Endothelial cell (in vitro differentiated cells): Measurements from ENCODE around the gene PDE6D. TPM values are rescaled to one million over a fixed set of nuclear protein-coding genes. Genes with fewer than 3 reads are reported as not detected.

Experiments used
- DNase-seq: peaks from one replicate; pipeline ENCODE4 v3.0.0; 2021; ENCODE audit warnings: low spot score
- H3K27ac Mint-ChIP-seq: one replicate; pipeline ENCODE4 v1.8.0; 2021; ENCODE audit warnings: mixed read lengths, inconsistent platforms; ENCODE audit not compliant: unreplicated experiment
- H3K27me3 Mint-ChIP-seq: one replicate; pipeline ENCODE4 v1.8.0; 2021; ENCODE audit warnings: mild to moderate bottlenecking, moderate library complexity, mixed read lengths, inconsistent platforms; ENCODE audit not compliant: unreplicated experiment
- H3K36me3 Mint-ChIP-seq: one replicate; pipeline ENCODE4 v1.8.0; 2021; ENCODE audit warnings: mild to moderate bottlenecking, low read depth, mixed read lengths, inconsistent platforms; ENCODE audit not compliant: unreplicated experiment
- H3K4me1 Mint-ChIP-seq: one replicate; pipeline ENCODE4 v1.8.0; 2021; ENCODE audit warnings: mild to moderate bottlenecking, mixed read lengths, inconsistent platforms; ENCODE audit not compliant: unreplicated experiment
- H3K4me3 Mint-ChIP-seq: one replicate; pipeline ENCODE4 v1.8.0; 2021; ENCODE audit warnings: mild to moderate bottlenecking, mixed read lengths, inconsistent platforms; ENCODE audit not compliant: unreplicated experiment
- H3K9me3 Mint-ChIP-seq: one replicate; pipeline ENCODE4 v1.8.0; 2021; ENCODE audit warnings: mixed read lengths, inconsistent platforms; ENCODE audit not compliant: unreplicated experiment
- total RNA-seq: library from RNA; stranded (reverse); fragmentation: NEBNext Ultra II Directional; extraction: Animal tissue kit (Norgen Biotek cat#: 25700); gene quantifications from one replicate; pipeline ENCODE4 v1.2.1, GENCODE V29; 2021; ENCODE audit not compliant: unreplicated experiment
- TF ChIP-seq, protein P1 (sequence below): fragments of 200-600 bp; sonication (generic); IDR thresholded peaks from one replicate; pipeline ENCODE4 v1.5.0; 2021; ENCODE audit warnings: antibody characterized with exemption; ENCODE audit not compliant: unreplicated experiment

The PDE6D gene
- total RNA-seq, 1 donor from 2014 or later = 29.3 TPM

DNA sequence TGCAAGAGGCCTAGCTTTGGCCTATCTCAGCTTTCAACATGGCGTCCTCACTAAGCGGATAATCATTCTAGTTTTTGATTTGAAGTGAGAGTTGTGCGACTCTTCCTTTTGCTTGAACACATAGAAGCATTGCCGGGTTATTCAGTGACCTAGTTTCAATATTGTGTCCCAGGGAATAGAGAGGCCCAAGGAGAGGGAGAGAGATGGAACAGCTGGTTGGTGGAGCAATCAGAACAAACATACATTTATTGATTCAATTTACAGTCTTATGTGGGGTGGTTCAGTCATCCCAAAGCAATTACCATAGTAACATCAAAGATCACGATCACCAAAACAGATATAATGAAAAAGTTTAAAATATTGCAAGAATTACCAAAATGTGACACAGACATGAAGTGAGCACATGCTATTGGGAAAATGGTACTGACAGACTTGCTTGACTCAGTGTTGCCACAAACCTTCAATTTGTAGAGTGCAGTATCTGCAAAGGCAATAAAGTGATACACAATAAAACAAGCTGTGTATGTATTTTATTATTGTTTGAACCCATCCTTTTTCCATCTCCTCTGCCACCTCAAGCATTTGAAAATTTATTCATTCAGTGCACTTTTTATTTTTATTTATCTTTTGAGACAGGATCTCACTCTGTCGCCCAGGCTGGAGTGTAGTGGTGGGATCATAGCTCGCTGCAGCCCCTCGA, 35.4 kb upstream of the PDE6D start:
- no peaks in the 10 kb centered on the region for H3K9me3 Mint-ChIP-seq
- H3K27me3 Mint-ChIP-seq = no peaks in the 10 kb centered on the region
- H3K36me3 Mint-ChIP-seq = peaks cover 24% of the 10 kb centered on the region
- no peak for DNase-seq
- no peaks in the 10 kb centered on the region for H3K4me1 Mint-ChIP-seq
- no peak overlapping the region for H3K4me3 Mint-ChIP-seq
- TF ChIP-seq, protein P1, sequence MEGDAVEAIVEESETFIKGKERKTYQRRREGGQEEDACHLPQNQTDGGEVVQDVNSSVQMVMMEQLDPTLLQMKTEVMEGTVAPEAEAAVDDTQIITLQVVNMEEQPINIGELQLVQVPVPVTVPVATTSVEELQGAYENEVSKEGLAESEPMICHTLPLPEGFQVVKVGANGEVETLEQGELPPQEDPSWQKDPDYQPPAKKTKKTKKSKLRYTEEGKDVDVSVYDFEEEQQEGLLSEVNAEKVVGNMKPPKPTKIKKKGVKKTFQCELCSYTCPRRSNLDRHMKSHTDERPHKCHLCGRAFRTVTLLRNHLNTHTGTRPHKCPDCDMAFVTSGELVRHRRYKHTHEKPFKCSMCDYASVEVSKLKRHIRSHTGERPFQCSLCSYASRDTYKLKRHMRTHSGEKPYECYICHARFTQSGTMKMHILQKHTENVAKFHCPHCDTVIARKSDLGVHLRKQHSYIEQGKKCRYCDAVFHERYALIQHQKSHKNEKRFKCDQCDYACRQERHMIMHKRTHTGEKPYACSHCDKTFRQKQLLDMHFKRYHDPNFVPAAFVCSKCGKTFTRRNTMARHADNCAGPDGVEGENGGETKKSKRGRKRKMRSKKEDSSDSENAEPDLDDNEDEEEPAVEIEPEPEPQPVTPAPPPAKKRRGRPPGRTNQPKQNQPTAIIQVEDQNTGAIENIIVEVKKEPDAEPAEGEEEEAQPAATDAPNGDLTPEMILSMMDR = no peak
- H3K27ac Mint-ChIP-seq = no peak overlapping the region

DNA sequence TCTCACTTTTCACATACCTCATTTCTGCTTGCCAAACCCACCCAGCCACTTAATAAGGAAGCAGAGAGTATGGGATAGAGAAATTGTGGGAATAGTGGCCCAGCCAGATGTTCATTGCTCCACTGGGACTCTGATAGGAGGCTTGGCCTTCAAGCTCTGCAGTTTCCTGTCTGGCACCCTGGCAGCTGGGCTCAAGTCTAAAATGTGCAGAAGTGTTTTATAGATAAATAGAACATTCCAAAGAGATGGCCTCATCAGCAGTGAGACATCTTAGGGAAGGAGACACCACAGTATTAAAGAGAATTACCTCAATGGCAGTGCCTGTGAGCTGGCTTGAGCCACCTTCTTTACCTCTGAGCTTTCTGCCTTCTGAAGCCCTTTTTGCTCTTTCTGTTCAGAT, 29.8 kb upstream of the PDE6D start:
- peaks cover 48% of the 10 kb centered on the region for H3K36me3 Mint-ChIP-seq

DNA sequence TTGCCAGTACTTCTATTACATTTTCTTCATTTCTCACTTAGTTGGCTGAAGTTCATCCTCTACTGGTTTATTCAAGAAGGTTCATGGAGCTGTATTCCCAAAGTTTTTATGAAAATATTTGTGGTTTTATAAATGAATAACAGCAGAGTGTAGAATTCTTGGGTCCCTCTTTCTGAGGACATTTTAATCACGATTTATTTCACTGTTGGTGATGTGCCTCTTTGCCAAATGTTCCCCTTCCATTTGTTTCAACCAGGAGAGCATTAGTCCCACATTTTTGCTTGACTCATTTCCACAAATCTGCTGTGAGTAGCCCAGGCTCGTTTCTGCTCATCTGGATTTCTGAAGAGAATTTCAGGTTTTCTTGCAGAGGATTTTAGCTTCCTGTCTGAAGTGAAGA, 25.9 kb upstream of the PDE6D start:
- no peaks in the 10 kb centered on the region for H3K9me3 Mint-ChIP-seq
- H3K27me3 Mint-ChIP-seq = peaks cover 4% of the 10 kb centered on the region
- no peak overlapping the region for H3K4me3 Mint-ChIP-seq
- TF ChIP-seq, protein P1 = no peak
- peaks cover 14% of the 10 kb centered on the region for H3K4me1 Mint-ChIP-seq
- no peak for DNase-seq
- peaks cover 33% of the 10 kb centered on the region for H3K36me3 Mint-ChIP-seq
- no peak overlapping the region for H3K27ac Mint-ChIP-seq

More for the DNA sequence above, 29.8 kb upstream of the PDE6D start:
- Mint-ChIP-seq H3K4me3 (peak overlapping the region; percentile 25), H3K27me3 (peaks cover 2% of the 10 kb centered on the region), H3K27ac (no peak overlapping the region), H3K4me1 (peaks cover 2% of the 10 kb centered on the region), H3K9me3 (no peaks in the 10 kb centered on the region)
- no peak for DNase-seq
- TF ChIP-seq, protein P1 = no peak

DNA sequence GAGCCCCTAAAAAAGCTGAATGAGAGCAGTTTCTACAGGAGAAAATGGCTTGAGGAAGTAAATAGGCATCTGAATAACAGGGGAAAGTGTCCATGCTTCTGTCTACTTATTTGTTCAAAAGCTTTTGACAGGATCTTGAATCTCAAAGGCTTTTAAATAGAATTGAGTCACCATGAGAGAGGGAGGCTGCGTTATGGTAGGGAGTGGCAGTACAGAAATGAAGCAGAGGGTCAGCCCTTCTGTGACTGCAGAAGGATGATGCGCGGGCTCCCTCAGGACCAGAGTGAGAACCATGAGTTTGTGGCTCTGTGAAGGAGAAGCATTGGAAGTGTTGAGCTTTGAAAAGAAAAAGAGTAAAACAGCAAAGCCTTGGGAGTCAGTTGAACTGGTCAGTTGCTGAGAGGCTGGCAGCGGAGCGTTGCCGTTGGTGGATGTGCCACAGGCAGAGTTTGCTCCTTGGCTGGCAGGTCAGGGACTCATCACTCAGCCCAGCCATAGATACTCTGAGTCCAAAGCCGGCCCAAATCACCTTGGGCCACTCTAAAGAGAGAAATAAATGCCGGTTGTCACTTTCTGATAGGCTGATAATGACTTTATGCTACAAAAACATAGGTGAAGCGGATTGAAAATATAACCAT, 22.5 kb upstream of the PDE6D start:
- H3K36me3 Mint-ChIP-seq = peaks cover 24% of the 10 kb centered on the region
- peaks cover 4% of the 10 kb centered on the region for H3K27me3 Mint-ChIP-seq
- H3K4me3 Mint-ChIP-seq = no peak overlapping the region
- peaks cover 14% of the 10 kb centered on the region for H3K4me1 Mint-ChIP-seq
- no peaks in the 10 kb centered on the region for H3K9me3 Mint-ChIP-seq
- TF ChIP-seq, protein P1 = no peak
- DNase-seq = no peak
- no peak overlapping the region for H3K27ac Mint-ChIP-seq

DNA sequence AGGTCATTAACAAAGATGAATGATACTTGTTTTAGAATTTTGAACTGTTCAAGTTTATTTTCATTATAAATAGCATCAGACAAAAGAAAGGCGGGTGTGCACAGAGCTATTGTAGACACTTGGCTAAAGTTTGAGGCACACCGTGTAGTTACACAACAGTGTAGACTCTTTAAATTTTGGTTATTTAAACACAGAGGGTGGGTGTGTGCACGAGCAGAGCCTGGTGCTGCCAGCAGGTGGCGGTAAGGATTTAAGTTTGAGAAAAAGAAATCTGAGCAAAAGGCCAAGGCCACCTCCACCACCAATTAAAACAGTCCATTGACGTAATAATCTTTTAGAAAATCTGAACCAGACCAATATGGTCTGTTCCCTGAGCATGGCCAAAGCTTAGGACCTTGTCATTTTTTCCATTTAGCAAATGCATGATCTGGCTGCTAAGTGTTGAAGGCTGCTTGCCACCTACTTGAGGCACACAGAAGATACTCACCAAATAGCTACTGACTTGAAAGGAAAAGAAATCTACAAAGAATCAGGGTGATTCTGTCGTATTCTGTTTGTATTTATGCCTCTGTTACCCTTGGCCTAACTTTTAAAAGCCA, 19.5 kb upstream of the PDE6D start:
- H3K9me3 Mint-ChIP-seq = no peaks in the 10 kb centered on the region
- H3K4me3 Mint-ChIP-seq = no peak overlapping the region
- peaks cover 11% of the 10 kb centered on the region for H3K4me1 Mint-ChIP-seq
- peak; percentile 63 for DNase-seq
- peaks cover 27% of the 10 kb centered on the region for H3K36me3 Mint-ChIP-seq
- H3K27me3 Mint-ChIP-seq = peaks cover 1% of the 10 kb centered on the region
- H3K27ac Mint-ChIP-seq = no peak overlapping the region
- TF ChIP-seq, protein P1 = peak; percentile 85
